Measurements from ENCODE around the gene PROSER1. TPM values are rescaled to one million over a fixed set of nuclear protein-coding genes. Genes with fewer than 3 reads are reported as not detected.
A peak's percentile ranks its signal among the peaks of the same experiment; 100 is the strongest.

The PROSER1 gene
- total and polyA plus RNA-seq, 4 donors = 3.0 to 11.3 (median 7.3) TPM

DNA sequence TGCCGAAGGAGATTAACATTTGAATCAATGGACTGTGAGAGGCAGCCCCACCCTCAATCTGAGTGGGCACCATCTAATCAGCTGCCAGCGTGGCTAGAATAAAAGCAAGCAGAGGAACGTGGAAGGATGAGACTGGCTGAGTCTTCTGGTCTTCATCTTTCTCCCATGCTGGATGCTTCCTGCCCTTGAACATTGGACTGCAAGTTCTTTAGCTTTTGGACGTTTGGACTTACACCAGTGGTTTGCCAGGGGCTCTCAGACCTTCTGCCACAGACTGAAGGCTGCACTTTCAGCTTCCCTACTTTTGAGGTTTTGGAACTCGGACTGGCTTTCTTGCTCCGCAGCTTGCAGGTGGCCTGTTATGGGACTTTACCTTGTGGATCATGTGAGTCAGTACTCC lies 15.1 kb upstream of the PROSER1 start:
- no peaks in the 10 kb centered on the region for H3K27me3 ChIP-seq (ENCODE audit: control insufficient read depth in 4 of 4, insufficient read depth in 4 of 4, low read length in 3 of 4)
- DNase-seq (ENCODE audit: low spot score) = no peak
- H3K27ac ChIP-seq (ENCODE audit: low read depth in 1 of 2, low read length in 2 of 2) = no peak overlapping the region
- H3K9ac ChIP-seq (ENCODE audit: low read depth in 1 of 2, low read length in 2 of 2) = no peak overlapping the region
- no peak overlapping the region for H3K4me3 ChIP-seq (ENCODE audit: low read depth in 1 of 3, low read length in 3 of 3)
- H3K4me1 ChIP-seq (ENCODE audit: control insufficient read depth in 4 of 4, insufficient read depth in 4 of 4, low read length in 3 of 4) = no peaks in the 10 kb centered on the region
- peaks cover 0 to 11% (median 7%) of the 10 kb centered on the region in 4 donors for H3K36me3 ChIP-seq (ENCODE audit: control insufficient read depth in 4 of 4, insufficient read depth in 3 of 4, low read depth in 1 of 4, low read length in 3 of 4)
- TF ChIP-seq GABPA (IDR thresholded peaks at IDR 0.05 in 1 of 2, conservative IDR thresholded peaks at IDR 0.05 in 1 of 2) (no peak), ZBTB33 (IDR thresholded peaks at IDR 0.05) (no peak), JUND (IDR thresholded peaks at IDR 0.05) (no peak), RXRA (IDR thresholded peaks at IDR 0.05) (no peak)
- WGBS = 85% methylated on average over 6 of the region's 6 CpGs
- no peaks in the 10 kb centered on the region for H3K9me3 ChIP-seq (ENCODE audit: control insufficient read depth in 4 of 4, low read length in 3 of 4)

DNA sequence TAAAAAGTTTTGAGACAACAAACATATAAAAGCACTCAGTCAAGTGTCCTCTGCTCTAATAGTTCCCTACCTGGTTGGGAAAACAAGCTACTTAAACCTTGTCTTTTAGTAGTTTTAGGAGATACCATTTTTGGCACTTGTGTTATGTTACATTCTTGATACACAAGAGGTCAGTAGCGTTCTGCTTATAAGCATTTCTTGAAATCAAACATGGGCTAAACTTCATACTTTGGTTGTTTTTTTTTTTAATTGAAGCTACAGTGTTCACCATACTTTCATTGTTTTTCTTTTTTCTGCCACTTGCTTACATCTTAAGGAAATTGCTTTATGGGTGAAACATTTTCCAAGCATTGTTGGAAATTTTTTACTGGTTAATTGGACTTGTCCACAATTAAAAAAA lies 13.3 kb upstream of the PROSER1 start:
- DNase-seq (ENCODE audit: low spot score) = no peak
- Histone ChIP-seq H3K27ac (ENCODE audit: low read depth in 1 of 2, low read length in 2 of 2) (no peak overlapping the region), H3K9ac (ENCODE audit: low read depth in 1 of 2, low read length in 2 of 2) (no peak overlapping the region), H3K27me3 (ENCODE audit: control insufficient read depth in 4 of 4, insufficient read depth in 4 of 4, low read length in 3 of 4) (no peaks in the 10 kb centered on the region), H3K4me3 (ENCODE audit: low read depth in 1 of 3, low read length in 3 of 3) (no peak overlapping the region), H3K9me3 (ENCODE audit: control insufficient read depth in 4 of 4, low read length in 3 of 4) (no peaks in the 10 kb centered on the region), H3K4me1 (ENCODE audit: control insufficient read depth in 4 of 4, insufficient read depth in 4 of 4, low read length in 3 of 4) (no peaks in the 10 kb centered on the region), H3K36me3 (ENCODE audit: control insufficient read depth in 4 of 4, insufficient read depth in 3 of 4, low read depth in 1 of 4, low read length in 3 of 4) (peaks cover 0 to 11% (median 7%) of the 10 kb centered on the region in 4 donors)
- 70% methylated on average over 1 of the region's 1 CpG for WGBS
- TF ChIP-seq TAF1 (conservative IDR thresholded peaks at IDR 0.05) (no peak), HNF4A (conservative IDR thresholded peaks at IDR 0.05) (no peak), RXRA (IDR thresholded peaks at IDR 0.05) (no peak), CTCF (IDR thresholded peaks at IDR 0.05; ENCODE audit: low read depth, low read length, missing input control) (peak; percentile 36), YY1 (IDR thresholded peaks at IDR 0.05) (no peak), RAD21 (IDR thresholded peaks at IDR 0.05) (peak; percentile 67 to 70)
- TF ChIP-seq, protein P1, sequence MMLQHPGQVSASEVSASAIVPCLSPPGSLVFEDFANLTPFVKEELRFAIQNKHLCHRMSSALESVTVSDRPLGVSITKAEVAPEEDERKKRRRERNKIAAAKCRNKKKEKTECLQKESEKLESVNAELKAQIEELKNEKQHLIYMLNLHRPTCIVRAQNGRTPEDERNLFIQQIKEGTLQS (IDR thresholded peaks at IDR 0.05) = no peak

DNA sequence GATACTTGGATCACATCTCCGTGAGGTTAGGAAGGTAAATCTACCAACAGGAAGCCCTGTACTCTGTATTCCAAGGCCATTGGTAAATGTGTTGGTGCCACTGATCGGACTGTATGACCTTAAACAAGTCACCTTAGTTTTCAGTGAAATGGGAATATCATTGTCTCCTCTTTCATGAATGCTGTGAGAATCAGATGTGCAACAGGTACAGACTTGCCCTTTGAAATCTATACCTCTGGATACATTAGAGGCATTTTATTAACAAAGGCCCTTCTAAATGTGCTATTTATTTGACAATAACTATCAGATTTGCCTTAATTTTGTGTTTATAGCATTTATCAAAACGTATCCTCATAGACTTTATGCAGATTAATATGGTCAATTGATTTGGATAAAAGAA lies 11.4 kb upstream of the PROSER1 start:
- Histone ChIP-seq H3K4me1 (ENCODE audit: control insufficient read depth in 4 of 4, insufficient read depth in 4 of 4, low read length in 3 of 4) (no peaks in the 10 kb centered on the region), H3K27me3 (ENCODE audit: control insufficient read depth in 4 of 4, insufficient read depth in 4 of 4, low read length in 3 of 4) (no peaks in the 10 kb centered on the region), H3K27ac (ENCODE audit: low read depth in 1 of 2, low read length in 2 of 2) (no peak overlapping the region), H3K4me3 (ENCODE audit: low read depth in 1 of 3, low read length in 3 of 3) (no peak overlapping the region), H3K9ac (ENCODE audit: low read depth in 1 of 2, low read length in 2 of 2) (no peak overlapping the region), H3K36me3 (ENCODE audit: control insufficient read depth in 4 of 4, insufficient read depth in 3 of 4, low read depth in 1 of 4, low read length in 3 of 4) (peaks cover under 1 to 20% (median 16%) of the 10 kb centered on the region in 4 donors), H3K9me3 (ENCODE audit: control insufficient read depth in 4 of 4, low read length in 3 of 4) (no peaks in the 10 kb centered on the region)
- no peak for DNase-seq (ENCODE audit: low spot score)
- WGBS = 91% methylated on average over 3 of the region's 3 CpGs
- no peak for TF ChIP-seq FOXA1 (IDR thresholded peaks at IDR 0.05)
- TF ChIP-seq REST (IDR thresholded peaks at IDR 0.05) = no peak

Measured in liver (tissue), 9 donors.